ENCODE data around the gene LMAN1L. TPM values are rescaled to one million over a fixed set of nuclear protein-coding genes. Genes with fewer than 3 reads are reported as not detected.

The LMAN1L gene
- polyA plus RNA-seq, 1 donor (not counting 4 experiments of a cell fraction or from before 2014, with no cell fraction given) = not detected

- FAIRE-seq = no peak
These were observed 34.7 kb upstream of the LMAN1L start for GRCh38 chr15:74777769-74778598.

GRCh38 chr15:74778599-74778970, 34.0 kb upstream of the LMAN1L start:
- no peaks in the 10 kb centered on the region for H4K20me1 ChIP-seq (ENCODE audit: control insufficient read depth, extremely low read depth, insufficient read depth, low read length)
- H3K4me2 ChIP-seq (ENCODE audit: control insufficient read depth, extremely low read depth, insufficient read depth, low read depth, low read length) = no peak overlapping the region
- no peaks in the 10 kb centered on the region for H3K36me3 ChIP-seq (ENCODE audit: control insufficient read depth in 2 of 2, extremely low read depth in 1 of 2, insufficient read depth in 2 of 2, low read length in 2 of 2)
- no peak overlapping the region for H2AFZ ChIP-seq (ENCODE audit: control insufficient read depth, low read length)
- H3K27ac ChIP-seq (ENCODE audit: control insufficient read depth, insufficient read depth, low read length) = no peak overlapping the region
- H3K9me3 ChIP-seq (ENCODE audit: control insufficient read depth, low read depth, low read length) = no peaks in the 10 kb centered on the region
- H3K4me1 ChIP-seq (ENCODE audit: control insufficient read depth, extremely low read depth, insufficient read depth, low read length) = peaks cover 20% of the 10 kb centered on the region
- TF ChIP-seq CTCF (optimal IDR thresholded peaks at IDR 0.05 in 1 of 3, IDR thresholded peaks at IDR 0.05 in 1 of 3, conservative IDR thresholded peaks at IDR 0.05 in 1 of 3; ENCODE audit: extremely low read depth in 1 of 3, insufficient read depth in 2 of 3, low read length in 3 of 3) (no peak), EZH2 (IDR thresholded peaks at IDR 0.05; ENCODE audit: low read length) (no peak)
- H3K4me3 ChIP-seq (ENCODE audit: control insufficient read depth in 2 of 3, extremely low read depth in 1 of 3, insufficient read depth in 2 of 3, low read depth in 1 of 3, low read length in 3 of 3) = no peak overlapping the region
- no peak overlapping the region for H3K9ac ChIP-seq (ENCODE audit: control insufficient read depth, extremely low read depth, insufficient read depth, low read length)
- FAIRE-seq (no peak), DNase-seq (ENCODE audit: low read depth, low spot score) (no peak)
- H3K27me3 ChIP-seq (ENCODE audit: control insufficient read depth, extremely low read depth, insufficient read depth, low read length) = no peaks in the 10 kb centered on the region
- peaks cover 12% of the 10 kb centered on the region for H3K79me2 ChIP-seq (ENCODE audit: control insufficient read depth, insufficient read depth, low read length)
- dilution Hi-C loops (cut with MboI; ENCODE audit: extremely low pct_ligation_motif_present, low sequenced_read_pairs) = loop anchor here (10.0 kb wide), 1 partner anchor 134 kb away; no protein-coding TSS in a partner anchor
- H3K9me1 ChIP-seq (ENCODE audit: control insufficient read depth, extremely low read depth, insufficient read depth, low read length) = no peaks in the 10 kb centered on the region

More at GRCh38 chr15:74777769-74778598, 34.7 kb upstream of the LMAN1L start:
- Histone ChIP-seq H3K4me1 (ENCODE audit: control insufficient read depth, extremely low read depth, insufficient read depth, low read length) (peaks cover 16% of the 10 kb centered on the region), H3K9ac (ENCODE audit: control insufficient read depth, extremely low read depth, insufficient read depth, low read length) (no peak overlapping the region), H3K27ac (ENCODE audit: control insufficient read depth, insufficient read depth, low read length) (no peak overlapping the region), H4K20me1 (ENCODE audit: control insufficient read depth, extremely low read depth, insufficient read depth, low read length) (no peaks in the 10 kb centered on the region), H2AFZ (ENCODE audit: control insufficient read depth, low read length) (no peak overlapping the region), H3K4me3 (ENCODE audit: control insufficient read depth in 2 of 3, extremely low read depth in 1 of 3, insufficient read depth in 2 of 3, low read depth in 1 of 3, low read length in 3 of 3) (no peak overlapping the region), H3K9me1 (ENCODE audit: control insufficient read depth, extremely low read depth, insufficient read depth, low read length) (no peaks in the 10 kb centered on the region), H3K27me3 (ENCODE audit: control insufficient read depth, extremely low read depth, insufficient read depth, low read length) (no peaks in the 10 kb centered on the region), H3K4me2 (ENCODE audit: control insufficient read depth, extremely low read depth, insufficient read depth, low read depth, low read length) (no peak overlapping the region), H3K79me2 (ENCODE audit: control insufficient read depth, insufficient read depth, low read length) (peaks cover 6% of the 10 kb centered on the region), H3K9me3 (ENCODE audit: control insufficient read depth, low read depth, low read length) (no peaks in the 10 kb centered on the region), H3K36me3 (ENCODE audit: control insufficient read depth in 2 of 2, extremely low read depth in 1 of 2, insufficient read depth in 2 of 2, low read length in 2 of 2) (no peaks in the 10 kb centered on the region)
- no peak for DNase-seq (ENCODE audit: low read depth, low spot score)
- dilution Hi-C loops (cut with MboI; ENCODE audit: extremely low pct_ligation_motif_present, low sequenced_read_pairs) = loop anchor here (10.0 kb wide), 1 partner anchor 133 kb away; no protein-coding TSS in a partner anchor
- no peak for TF ChIP-seq CTCF (optimal IDR thresholded peaks at IDR 0.05 in 1 of 3, IDR thresholded peaks at IDR 0.05 in 1 of 3, conservative IDR thresholded peaks at IDR 0.05 in 1 of 3; ENCODE audit: extremely low read depth in 1 of 3, insufficient read depth in 2 of 3, low read length in 3 of 3)
- no peak for TF ChIP-seq EZH2 (IDR thresholded peaks at IDR 0.05; ENCODE audit: low read length)
